H1 (cell line): Measurements from ENCODE around the gene GCGR. TPM values are rescaled to one million over a fixed set of nuclear protein-coding genes. Genes with fewer than 3 reads are reported as not detected.

ENCODE experiments used
- CTCF ChIA-PET: fragments of 300-600 bp; sonication (Branson Sonifier 250); formaldehyde crosslinking; loops from one replicate; lab custom pipeline; 2021; ENCODE audit not compliant: partially characterized antibody; lab: Charles Lee
- POLR2A ChIA-PET: fragments of 300-600 bp; sonication (Branson Sonifier 250); formaldehyde crosslinking; loops from one replicate; lab custom pipeline; 2021; ENCODE audit warnings: inconsistent platforms; ENCODE audit not compliant: partially characterized antibody; lab: Charles Lee
- DNase-seq, 2 experiments: peaks; one replicate each; pipeline versions ENCODE4 v3.0.0 to v3.0.0-alpha.2; 2010 to 2022; ENCODE audit warnings: low spot score in 2 of 2, low read depth in 1 of 2, mixed read lengths in 1 of 2
- FAIRE-seq: peaks from 2 replicates; lab custom pipeline; 2011; peaks lifted over from hg19 to GRCh38; lab: Jason Lieb, UNC
- H2AFZ ChIP-seq: 2 replicates; pipeline ENCODE4 v1.8.1; 2012; ENCODE audit warnings: low read length, inconsistent platforms
- H2AK5ac ChIP-seq: 2 replicates; pipeline ENCODE4 v1.6.1; 2013; ENCODE audit warnings: low read depth, low read length
- H2BK120ac ChIP-seq: replicated peaks from 2 replicates; pipeline ENCODE3; 2013; ENCODE audit warnings: low read depth, low read length, inconsistent platforms
- H2BK12ac ChIP-seq: 2 replicates; pipeline ENCODE4 v1.6.1; 2013; ENCODE audit warnings: low read depth, low read length
- H2BK15ac ChIP-seq: 2 replicates; pipeline ENCODE4 v1.6.1; 2013; ENCODE audit warnings: low read length
- H2BK20ac ChIP-seq: 2 replicates; pipeline ENCODE4 v1.6.1; 2013; ENCODE audit warnings: low read length
- H2BK5ac ChIP-seq: 2 replicates; pipeline ENCODE4 v1.6.1; 2013; ENCODE audit warnings: low read depth, low read length
- H3K14ac ChIP-seq: 2 replicates; pipeline ENCODE4 v1.6.1; 2013; ENCODE audit warnings: inconsistent platforms; ENCODE audit not compliant: insufficient read length
- H3K18ac ChIP-seq: 2 replicates; pipeline ENCODE4 v1.6.1; 2013; ENCODE audit warnings: low read length; ENCODE audit errors: extremely low read depth
- H3K23ac ChIP-seq: 2 replicates; pipeline ENCODE4 v1.6.1; 2013; ENCODE audit warnings: inconsistent platforms; ENCODE audit not compliant: insufficient read length
- H3K23me2 ChIP-seq: 2 replicates; pipeline ENCODE4 v1.6.1; 2013; ENCODE audit warnings: low read depth, low read length
- H3K27ac ChIP-seq: 2 replicates; pipeline ENCODE4 v1.6.1; 2011; ENCODE audit warnings: low read depth, low read length, inconsistent platforms
- H3K27me3 ChIP-seq, 4 experiments: replicated peaks in 1 of 4; 1 replicate in 1 of 4; 2 replicates in 3 of 4; pipeline versions ENCODE4 v1.6.1 to v1.8.1; 2011 to 2013; ENCODE audit warnings: low read length in 3 of 4, mild to moderate bottlenecking in 3 of 4, inconsistent platforms in 2 of 4, mixed read lengths in 2 of 4, moderate library complexity in 1 of 4; ENCODE audit not compliant: control insufficient read depth in 3 of 4, insufficient read depth in 3 of 4; ENCODE audit errors: extremely low read depth in 1 of 4
- H3K36me3 ChIP-seq, 4 experiments: 2 replicates each; pipeline versions ENCODE4 v1.6.1 to v1.8.1; 2011 to 2013; ENCODE audit warnings: mild to moderate bottlenecking in 4 of 4, low read length in 3 of 4, moderate library complexity in 2 of 4, control low read depth in 1 of 4, inconsistent platforms in 1 of 4; ENCODE audit not compliant: insufficient read depth in 4 of 4, control insufficient read depth in 2 of 4
- H3K4ac ChIP-seq: replicated peaks from 2 replicates; pipeline ENCODE3; 2013; ENCODE audit warnings: low read length, low read depth, mixed read lengths, inconsistent platforms; ENCODE audit not compliant: insufficient read length
- H3K4me1 ChIP-seq, 4 experiments: replicated peaks in 1 of 4; 1 replicate in 1 of 4; 2 replicates in 3 of 4; pipeline versions ENCODE4 v1.6.1 to v1.8.1; 2011 to 2013; ENCODE audit warnings: low read length in 3 of 4, inconsistent platforms in 2 of 4, mixed read lengths in 1 of 4; ENCODE audit not compliant: insufficient read depth in 4 of 4, control insufficient read depth in 3 of 4
- H3K4me2 ChIP-seq, 2 experiments: 2 replicates each; pipeline versions ENCODE4 v1.6.1 to v1.8.1; 2011 to 2013; ENCODE audit warnings: low read depth in 2 of 2, low read length in 2 of 2, control low read depth in 1 of 2, inconsistent platforms in 1 of 2, mild to moderate bottlenecking in 1 of 2; ENCODE audit not compliant: insufficient read depth in 1 of 2
- H3K4me3 ChIP-seq, 4 experiments: fragments of 200-600, 300-600 bp in 1 of 4; sonication (generic), shearing (Covaris generic), sonication (Bioruptor Twin) in 1 of 4; 2 replicates each; pipeline versions ENCODE4 v1.5.1 to v1.8.1; 2011 to 2016; ENCODE audit warnings: low read length in 4 of 4, low read depth in 3 of 4, control low read depth in 2 of 4, inconsistent platforms in 2 of 4, mild to moderate bottlenecking in 2 of 4, mixed read lengths in 1 of 4, moderate library complexity in 1 of 4; ENCODE audit not compliant: insufficient read depth in 2 of 4; ENCODE audit errors: extremely low read depth in 1 of 4
- H3K56ac ChIP-seq: replicated peaks from 2 replicates; pipeline ENCODE3; 2013; ENCODE audit warnings: low read depth, mild to moderate bottlenecking, mixed read lengths, low read length, inconsistent platforms; ENCODE audit not compliant: insufficient read length
- H3K79me1 ChIP-seq: 2 replicates; pipeline ENCODE4 v1.6.1; 2013; ENCODE audit warnings: low read depth, low read length, control low read depth
- H3K79me2 ChIP-seq, 2 experiments: 2 replicates each; pipeline versions ENCODE4 v1.6.1 to v1.8.1; 2012 to 2013; ENCODE audit warnings: low read length in 2 of 2, mild to moderate bottlenecking in 2 of 2, inconsistent platforms in 1 of 2; ENCODE audit not compliant: insufficient read depth in 2 of 2, control insufficient read depth in 1 of 2
- H3K9ac ChIP-seq, 4 experiments: replicated peaks in 1 of 4; 1 replicate in 1 of 4; 2 replicates in 3 of 4; pipeline versions ENCODE4 v1.6.1 to v1.8.1; 2011 to 2013; ENCODE audit warnings: low read depth in 3 of 4, low read length in 3 of 4, control low read depth in 2 of 4, mild to moderate bottlenecking in 2 of 4, moderate library complexity in 2 of 4, inconsistent platforms in 1 of 4; ENCODE audit errors: extremely low read depth in 1 of 4
- H3K9me3 ChIP-seq, 2 experiments: 2 replicates each; pipeline versions ENCODE4 v1.6.1 to v1.8.1; 2012 to 2013; ENCODE audit warnings: mild to moderate bottlenecking in 2 of 2, moderate library complexity in 2 of 2, control low read depth in 1 of 2, inconsistent platforms in 1 of 2, low read depth in 1 of 2, low read length in 1 of 2, mixed read lengths in 1 of 2; ENCODE audit not compliant: insufficient read depth in 2 of 2
- H4K20me1 ChIP-seq, 2 experiments: replicated peaks in 1 of 2; 2 replicates each; pipeline versions ENCODE3 to v1.8.1; 2011 to 2013; ENCODE audit warnings: inconsistent platforms in 2 of 2, low read length in 2 of 2, mild to moderate bottlenecking in 1 of 2; ENCODE audit not compliant: insufficient read depth in 2 of 2, control insufficient read depth in 1 of 2
- H4K5ac ChIP-seq: 2 replicates; pipeline ENCODE4 v1.6.1; 2013; ENCODE audit warnings: low read length, low read depth, mixed read lengths, inconsistent platforms; ENCODE audit not compliant: insufficient read length
- H4K8ac ChIP-seq: 2 replicates; pipeline ENCODE4 v1.8.0; 2013; ENCODE audit warnings: mild to moderate bottlenecking, moderate library complexity, low read length, inconsistent platforms; ENCODE audit not compliant: insufficient read depth; ENCODE audit errors: extremely low read depth
- H4K91ac ChIP-seq: replicated peaks from 2 replicates; pipeline ENCODE3; 2013; ENCODE audit warnings: low read length, mixed read lengths, inconsistent platforms; ENCODE audit not compliant: insufficient read length
- WGBS, 2 experiments: shearing (Covaris generic) in 1 of 2; methylation state at CpG; one replicate each; pipeline versions ENCODE4 v1.1.6 to v1.1.7; 2013 to 2015; ENCODE audit warnings: low lambda C conversion rate in 2 of 2, mixed read lengths in 2 of 2, inconsistent platforms in 1 of 2, low coverage in 1 of 2, missing lambda C conversion rate in 1 of 2; ENCODE audit not compliant: insufficient replicate concordance in 2 of 2, insufficient coverage in 1 of 2, insufficient read length in 1 of 2; ENCODE audit errors: extremely low coverage in 1 of 2, missing lambda C conversion rate in 1 of 2; 5-methylcytosine and 5-hydroxymethylcytosine counted together
- polyA plus RNA-seq, 7 experiments: library from polyadenylated mRNA; depleted of rRNA in 3 of 7; stranded (reverse) in 5 of 7; unstranded in 2 of 7; fragments of >200 nt in 5 of 7; fragments of 200-250 nt in 2 of 7; gene quantifications; 1 replicate in 5 of 7; 2 replicates in 1 of 7; 4 replicates in 1 of 7; pipeline versions ENCODE4 v1.2.1 to v1.2.3, GENCODE V29; 2011 to 2013; ENCODE audit warnings: missing spikeins in 2 of 7, mixed read lengths in 2 of 7
- total RNA-seq: library from RNA; stranded (reverse); fragmentation: NEBNext Ultra II Directional; extraction: Animal tissue kit (Norgen Biotek cat#: 25700); gene quantifications from 2 replicates; pipeline ENCODE4 v1.2.1, GENCODE V29; 2021

Gene GCGR
- total and polyA plus RNA-seq, 2 of the 8 experiments (the other 6 are each of a cell fraction or from before 2014, with no cell fraction given) = 0.44 to 0.56 TPM

DNA sequence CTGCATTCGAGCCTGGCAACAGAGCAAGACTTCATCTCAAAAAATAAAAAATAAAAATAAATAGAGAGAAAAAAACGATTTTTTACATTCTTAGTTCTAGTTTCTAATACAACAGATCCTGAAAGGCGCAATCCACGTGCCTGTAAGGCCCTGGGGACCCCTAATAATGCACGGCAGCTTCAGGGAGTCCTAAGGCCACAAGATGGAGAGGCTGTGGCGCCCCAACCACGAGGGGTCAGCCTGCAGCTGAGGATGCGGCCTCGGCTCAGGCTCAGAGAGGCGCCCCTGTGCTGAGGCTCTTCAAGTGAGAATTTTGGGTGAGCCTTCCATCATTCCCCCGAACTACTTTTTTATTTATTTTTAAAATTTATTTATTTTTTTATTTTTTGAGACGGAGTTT is 45.5 kb downstream of the GCGR start:
- WGBS, 2 experiments = 95% methylated on average over 12 of the region's 12 CpGs; no CpG with 5 or more reads in 1 of the 2 experiments
- Histone ChIP-seq H3K36me3 (peaks cover 22 to 63% (median 41%) of the 10 kb centered on the region in 4 experiments), H3K4me3 (no peak overlapping the region), H3K79me1 (peaks cover 5% of the 10 kb centered on the region), H4K8ac (no peak overlapping the region), H2BK15ac (no peak overlapping the region), H2BK120ac (no peak overlapping the region), H3K27me3 (no peaks in the 10 kb centered on the region; a peak in 3 of 7 replicates), H2BK12ac (no peak overlapping the region), H3K79me2 (no peaks in the 10 kb centered on the region; a peak in 1 of 4 replicates), H4K20me1 (peaks cover 4 to 20% of the 10 kb centered on the region in 2 experiments), H3K27ac (no peak overlapping the region), H3K18ac (no peak overlapping the region), H3K14ac (no peak overlapping the region), H2BK5ac (no peak overlapping the region), H2AFZ (no peak overlapping the region), H3K9me3 (no peaks in the 10 kb centered on the region), H4K91ac (no peak overlapping the region), H3K4me1 (no peaks in the 10 kb centered on the region), H3K56ac (no peak overlapping the region), H3K23ac (no peak overlapping the region), H2AK5ac (no peak overlapping the region), H4K5ac (no peak overlapping the region), H3K4ac (no peak overlapping the region), H3K23me2 (no peaks in the 10 kb centered on the region), H3K4me2 (no peak overlapping the region), H2BK20ac (no peak overlapping the region), H3K9ac (no peak overlapping the region)
- POLR2A ChIA-PET = interaction anchor here (1.2 to 1.6 kb wide), 4 partner anchors 9 to 55 kb away, joined by 3 to 4 read pairs (median 3); no protein-coding TSS in a partner anchor
- CTCF ChIA-PET = interaction anchor here (0.7 to 1.4 kb wide), 3 partner anchors 12 to 181 kb away, joined by 3 read pairs; no protein-coding TSS in a partner anchor
- no peak for DNase-seq
- no peak for FAIRE-seq
